ENCODE results near the gene TCFL5. TPM values are rescaled to one million over a fixed set of nuclear protein-coding genes. Genes with fewer than 3 reads are reported as not detected.

Gene TCFL5
- total RNA-seq, 4 donors from 2014 or later: 5.2 to 8.4 (median 7.2) TPM

- Histone ChIP-seq H3K27ac (no peak overlapping the region), H3K27me3 (no peaks in the 10 kb centered on the region), H3K9me3 (no peaks in the 10 kb centered on the region), H3K4me3 (no peak overlapping the region), H3K4me1 (no peaks in the 10 kb centered on the region), H3K36me3 (peaks cover 0 to 28% (median 0%) of the 10 kb centered on the region in 3 donors)
- TF ChIP-seq POLR2A (IDR thresholded peaks at IDR 0.05): no peak
- no peak for TF ChIP-seq CTCF (IDR thresholded peaks at IDR 0.05)
- intact Hi-C loops (cut with DNase I): no loop called here
- DNase-seq: no peak
- WGBS, 2 donors: 87 to 94% methylated on average over 7 to 15 of the region's 16 CpGs
Observed at GRCh38 chr20:62845416-62846160, 16.0 kb downstream of the TCFL5 start.

GRCh38 chr20:62844182-62844581 is 17.4 kb downstream of the TCFL5 start:
- Histone ChIP-seq H3K27me3 (peaks cover 0 to 6% (median 0%) of the 10 kb centered on the region in 4 donors), H3K36me3 (peaks cover 0 to 17% (median 0%) of the 10 kb centered on the region in 3 donors), H3K9me3 (no peaks in the 10 kb centered on the region), H3K27ac (no peak overlapping the region), H3K4me3 (no peak overlapping the region), H3K4me1 (no peaks in the 10 kb centered on the region)
- no peak for DNase-seq
- 90 to 96% methylated on average over 7 of the region's 7 CpGs for WGBS, 2 donors
- intact Hi-C loops (cut with DNase I): no loop called here
- TF ChIP-seq POLR2A (IDR thresholded peaks at IDR 0.05) (no peak), CTCF (IDR thresholded peaks at IDR 0.05) (no peak)

GRCh38 chr20:62843656-62844055 is 18.0 kb downstream of the TCFL5 start:
- H3K27ac ChIP-seq: no peak overlapping the region
- no peaks in the 10 kb centered on the region for H3K4me1 ChIP-seq
- TF ChIP-seq POLR2A (IDR thresholded peaks at IDR 0.05): no peak
- TF ChIP-seq CTCF (IDR thresholded peaks at IDR 0.05): no peak
- 76 to 85% methylated on average over 10 of the region's 10 CpGs for WGBS, 2 donors
- H3K4me3 ChIP-seq: no peak overlapping the region
- H3K36me3 ChIP-seq: peaks cover 0 to 13% (median 0%) of the 10 kb centered on the region in 3 donors
- no peaks in the 10 kb centered on the region for H3K9me3 ChIP-seq
- intact Hi-C loops (cut with DNase I): no loop called here
- no peak for DNase-seq
- peaks cover 0 to 6% (median 0%) of the 10 kb centered on the region in 4 donors for H3K27me3 ChIP-seq

- 76 to 90% methylated on average over 16 of the region's 16 CpGs for WGBS, 2 donors
- Histone ChIP-seq H3K4me1 (peaks cover 0 to 10% (median 0%) of the 10 kb centered on the region in 3 donors), H3K27me3 (peaks cover 0 to 12% (median 0%) of the 10 kb centered on the region in 4 donors), H3K9me3 (no peaks in the 10 kb centered on the region), H3K27ac (no peak overlapping the region), H3K36me3 (peaks cover 0 to 13% (median 0%) of the 10 kb centered on the region in 3 donors), H3K4me3 (no peak overlapping the region)
- DNase-seq: no peak
- TF ChIP-seq POLR2A (IDR thresholded peaks at IDR 0.05) (no peak), CTCF (IDR thresholded peaks at IDR 0.05) (no peak)
- intact Hi-C loops (cut with DNase I): no loop called here
Observed at GRCh38 chr20:62841705-62842212, 19.9 kb downstream of the TCFL5 start.

Measured in esophagus squamous epithelium (tissue), 5 donors.